Measurements from ENCODE around the gene RXRA.

RXRA gene

GRCh38 chr9:134407121-134407779 is 81.0 kb downstream of the RXRA start:
- Histone ChIP-seq H3K4me3 (ENCODE audit: low read depth in 1 of 2, low read length in 1 of 2) (peak overlapping the region; percentile 63 to 67), H3K4me1 (ENCODE audit: control insufficient read depth in 1 of 2, insufficient read depth in 1 of 2, low read depth in 1 of 2, low read length in 1 of 2) (peaks cover 98 to 100% of the 10 kb centered on the region in 2 experiments), H3K27ac (peak overlapping the region; percentile 100), H3K27me3 (no peaks in the 10 kb centered on the region), H3K9me3 (no peaks in the 10 kb centered on the region), H3K36me3 (peaks cover 49% of the 10 kb centered on the region)
- TF ChIP-seq CTCF (IDR thresholded peaks at IDR 0.05): peak; percentile 70

GRCh38 chr9:134408389-134408788 is 82.1 kb downstream of the RXRA start:
- TF ChIP-seq CTCF (IDR thresholded peaks at IDR 0.05): no peak
- Histone ChIP-seq H3K4me1 (ENCODE audit: control insufficient read depth in 1 of 2, insufficient read depth in 1 of 2, low read depth in 1 of 2, low read length in 1 of 2) (peaks cover 94 to 96% of the 10 kb centered on the region in 2 experiments), H3K27ac (peak overlapping the region; percentile 100), H3K9me3 (no peaks in the 10 kb centered on the region), H3K4me3 (ENCODE audit: low read depth in 1 of 2, low read length in 1 of 2) (peak overlapping the region; percentile 63 to 67), H3K27me3 (no peaks in the 10 kb centered on the region), H3K36me3 (peaks cover 49% of the 10 kb centered on the region)

GRCh38 chr9:134408939-134409737 is 82.9 kb downstream of the RXRA start:
- Histone ChIP-seq H3K36me3 (peaks cover 57% of the 10 kb centered on the region), H3K9me3 (no peaks in the 10 kb centered on the region), H3K4me1 (ENCODE audit: control insufficient read depth in 1 of 2, insufficient read depth in 1 of 2, low read depth in 1 of 2, low read length in 1 of 2) (peaks cover 87 to 89% of the 10 kb centered on the region in 2 experiments), H3K4me3 (ENCODE audit: low read depth in 1 of 2, low read length in 1 of 2) (peak overlapping the region; percentile 63 to 67), H3K27ac (peak overlapping the region; percentile 100), H3K27me3 (no peaks in the 10 kb centered on the region)
- peak; percentile 39 for TF ChIP-seq CTCF (IDR thresholded peaks at IDR 0.05)

- no peaks in the 10 kb centered on the region for H3K27me3 ChIP-seq
- no peak for TF ChIP-seq CTCF (IDR thresholded peaks at IDR 0.05)
- peak overlapping the region; percentile 100 for H3K27ac ChIP-seq
- no peaks in the 10 kb centered on the region for H3K9me3 ChIP-seq
- H3K4me1 ChIP-seq (ENCODE audit: control insufficient read depth in 1 of 2, insufficient read depth in 1 of 2, low read depth in 1 of 2, low read length in 1 of 2): peaks cover 76 to 78% of the 10 kb centered on the region in 2 experiments
- peak overlapping the region; percentile 63 to 67 for H3K4me3 ChIP-seq (ENCODE audit: low read depth in 1 of 2, low read length in 1 of 2)
- H3K36me3 ChIP-seq: peaks cover 68% of the 10 kb centered on the region
These were observed 84.0 kb downstream of the RXRA start for GRCh38 chr9:134410071-134410834.

- H3K9me3 ChIP-seq: no peaks in the 10 kb centered on the region
- no peaks in the 10 kb centered on the region for H3K27me3 ChIP-seq
- H3K27ac ChIP-seq: peak overlapping the region; percentile 100
- TF ChIP-seq CTCF (IDR thresholded peaks at IDR 0.05): no peak
- H3K4me3 ChIP-seq (ENCODE audit: low read depth in 1 of 2, low read length in 1 of 2): peak overlapping the region in 1 of 2 experiments; percentile 67
- peaks cover 74% of the 10 kb centered on the region for H3K36me3 ChIP-seq
- H3K4me1 ChIP-seq (ENCODE audit: control insufficient read depth in 1 of 2, insufficient read depth in 1 of 2, low read depth in 1 of 2, low read length in 1 of 2): peaks cover 70 to 72% of the 10 kb centered on the region in 2 experiments
These were observed 84.6 kb downstream of the RXRA start for GRCh38 chr9:134410835-134411217.
